ENCODE data around the gene CCR5.

Gene CCR5

DNA sequence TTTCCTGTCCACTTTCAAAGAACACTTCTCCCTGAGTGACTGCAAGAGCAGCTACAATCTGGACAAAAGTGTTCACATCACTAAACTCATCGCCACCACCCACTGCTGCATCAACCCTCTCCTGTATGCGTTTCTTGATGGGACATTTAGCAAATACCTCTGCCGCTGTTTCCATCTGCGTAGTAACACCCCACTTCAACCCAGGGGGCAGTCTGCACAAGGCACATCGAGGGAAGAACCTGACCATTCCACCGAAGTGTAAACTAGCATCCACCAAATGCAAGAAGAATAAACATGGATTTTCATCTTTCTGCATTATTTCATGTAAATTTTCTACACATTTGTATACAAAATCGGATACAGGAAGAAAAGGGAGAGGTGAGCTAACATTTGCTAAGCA is 38.1 kb downstream of the CCR5 start (continued):
- TF ChIP-seq ZC3H10 (CRISPR knock-in tag; IDR thresholded peaks at IDR 0.05) = no peak
- no peak for TF ChIP-seq ARNTL (CRISPR knock-in tag; IDR thresholded peaks at IDR 0.05; ENCODE audit: borderline replicate concordance, low read depth)
- TF ChIP-seq ZNF70 (CRISPR knock-in tag; IDR thresholded peaks at IDR 0.05) = no peak
- TF ChIP-seq, protein P1, sequence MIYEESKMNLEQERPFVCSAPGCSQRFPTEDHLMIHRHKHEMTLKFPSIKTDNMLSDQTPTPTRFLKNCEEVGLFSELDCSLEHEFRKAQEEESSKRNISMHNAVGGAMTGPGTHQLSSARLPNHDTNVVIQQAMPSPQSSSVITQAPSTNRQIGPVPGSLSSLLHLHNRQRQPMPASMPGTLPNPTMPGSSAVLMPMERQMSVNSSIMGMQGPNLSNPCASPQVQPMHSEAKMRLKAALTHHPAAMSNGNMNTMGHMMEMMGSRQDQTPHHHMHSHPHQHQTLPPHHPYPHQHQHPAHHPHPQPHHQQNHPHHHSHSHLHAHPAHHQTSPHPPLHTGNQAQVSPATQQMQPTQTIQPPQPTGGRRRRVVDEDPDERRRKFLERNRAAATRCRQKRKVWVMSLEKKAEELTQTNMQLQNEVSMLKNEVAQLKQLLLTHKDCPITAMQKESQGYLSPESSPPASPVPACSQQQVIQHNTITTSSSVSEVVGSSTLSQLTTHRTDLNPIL (CRISPR knock-in tag; IDR thresholded peaks at IDR 0.05; ENCODE audit: low read depth) = no peak
- TF ChIP-seq ZFP3 (CRISPR knock-in tag; IDR thresholded peaks at IDR 0.05) = no peak
- no peak for TF ChIP-seq RARB (CRISPR knock-in tag; IDR thresholded peaks at IDR 0.05)

DNA sequence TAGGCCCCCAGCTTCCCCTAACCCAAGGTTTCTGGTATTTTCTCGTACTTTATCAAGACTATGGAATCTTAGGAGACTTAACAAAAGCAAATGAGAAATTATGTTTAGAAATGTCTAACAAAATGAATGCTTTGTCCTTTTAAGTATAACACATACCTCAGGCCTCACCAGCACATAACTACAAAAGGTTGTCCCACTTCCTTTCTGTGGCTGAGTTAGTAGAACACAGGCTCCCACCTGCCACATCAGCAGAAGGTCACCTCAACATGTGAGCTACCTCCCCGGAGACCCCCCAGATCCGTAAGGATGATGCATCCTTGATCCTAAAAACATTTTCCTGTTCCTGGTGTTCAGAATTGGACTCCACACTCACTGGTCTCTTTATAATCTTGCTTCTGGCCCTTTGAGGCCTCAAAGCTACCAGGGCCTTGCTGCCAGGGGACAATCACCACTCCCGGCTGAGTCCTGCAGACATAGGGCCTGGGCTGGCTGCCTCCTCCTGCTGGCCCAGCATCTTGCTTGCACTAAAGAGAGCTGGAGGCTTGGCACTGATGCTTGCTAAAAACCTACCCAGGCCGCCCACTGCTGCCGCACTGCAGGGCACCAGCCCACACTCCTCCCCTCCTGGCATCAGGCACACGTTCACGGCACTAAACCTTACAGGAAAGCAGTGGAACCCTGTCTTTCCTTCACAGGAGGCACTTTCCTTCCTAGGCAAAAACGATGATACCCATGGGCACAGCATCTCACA is 39.2 kb downstream of the CCR5 start:
- TF ChIP-seq RARB (CRISPR knock-in tag; IDR thresholded peaks at IDR 0.05) (no peak), TSHZ2 (CRISPR knock-in tag; IDR thresholded peaks at IDR 0.05) (no peak)
- ATAC-seq = no peak

- ATAC-seq = no peak
- TF ChIP-seq ZFP30 (CRISPR knock-in tag; IDR thresholded peaks at IDR 0.05) (no peak), TCF4 (CRISPR knock-in tag; IDR thresholded peaks at IDR 0.05; ENCODE audit: borderline replicate concordance) (no peak), GLIS3 (CRISPR knock-in tag; IDR thresholded peaks at IDR 0.05) (no peak), ESRRG (CRISPR knock-in tag; IDR thresholded peaks at IDR 0.05) (no peak)
- TF ChIP-seq, protein P2, sequence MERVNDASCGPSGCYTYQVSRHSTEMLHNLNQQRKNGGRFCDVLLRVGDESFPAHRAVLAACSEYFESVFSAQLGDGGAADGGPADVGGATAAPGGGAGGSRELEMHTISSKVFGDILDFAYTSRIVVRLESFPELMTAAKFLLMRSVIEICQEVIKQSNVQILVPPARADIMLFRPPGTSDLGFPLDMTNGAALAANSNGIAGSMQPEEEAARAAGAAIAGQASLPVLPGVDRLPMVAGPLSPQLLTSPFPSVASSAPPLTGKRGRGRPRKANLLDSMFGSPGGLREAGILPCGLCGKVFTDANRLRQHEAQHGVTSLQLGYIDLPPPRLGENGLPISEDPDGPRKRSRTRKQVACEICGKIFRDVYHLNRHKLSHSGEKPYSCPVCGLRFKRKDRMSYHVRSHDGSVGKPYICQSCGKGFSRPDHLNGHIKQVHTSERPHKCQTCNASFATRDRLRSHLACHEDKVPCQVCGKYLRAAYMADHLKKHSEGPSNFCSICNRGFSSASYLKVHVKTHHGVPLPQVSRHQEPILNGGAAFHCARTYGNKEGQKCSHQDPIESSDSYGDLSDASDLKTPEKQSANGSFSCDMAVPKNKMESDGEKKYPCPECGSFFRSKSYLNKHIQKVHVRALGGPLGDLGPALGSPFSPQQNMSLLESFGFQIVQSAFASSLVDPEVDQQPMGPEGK (CRISPR knock-in tag; IDR thresholded peaks at IDR 0.05; ENCODE audit: borderline replicate concordance) = no peak
Measured at GRCh38 chr3:46410669-46411068, 39.9 kb downstream of the CCR5 start.

GRCh38 chr3:46411271-46411670 is 40.5 kb downstream of the CCR5 start:
- TF ChIP-seq ZC3H10 (CRISPR knock-in tag; IDR thresholded peaks at IDR 0.05) = no peak
- TF ChIP-seq ZFP3 (CRISPR knock-in tag; IDR thresholded peaks at IDR 0.05) = no peak
- TF ChIP-seq ZNF565 (CRISPR knock-in tag; conservative IDR thresholded peaks at IDR 0.05; ENCODE audit: low read depth) = no peak
- TF ChIP-seq, protein P1 (CRISPR knock-in tag; IDR thresholded peaks at IDR 0.05; ENCODE audit: low read depth) = no peak
- no peak for TF ChIP-seq ISL1 (CRISPR knock-in tag; IDR thresholded peaks at IDR 0.05)
- no peak for TF ChIP-seq SNAI2 (CRISPR knock-in tag; IDR thresholded peaks at IDR 0.05)
- no peak for TF ChIP-seq ZNF8 (CRISPR knock-in tag; IDR thresholded peaks at IDR 0.05)
- TF ChIP-seq RARB (CRISPR knock-in tag; IDR thresholded peaks at IDR 0.05) = no peak
- no peak for ATAC-seq

GRCh38 chr3:46412786-46413298 is 42.1 kb downstream of the CCR5 start:
- ATAC-seq = no peak
- TF ChIP-seq RARB (CRISPR knock-in tag; IDR thresholded peaks at IDR 0.05) (no peak), OSR1 (CRISPR knock-in tag; IDR thresholded peaks at IDR 0.05) (no peak), PPARA (CRISPR knock-in tag; IDR thresholded peaks at IDR 0.05; ENCODE audit: borderline replicate concordance) (no peak), BACH2 (CRISPR knock-in tag; IDR thresholded peaks at IDR 0.05; ENCODE audit: borderline replicate concordance) (no peak)
- TF ChIP-seq, protein P3, sequence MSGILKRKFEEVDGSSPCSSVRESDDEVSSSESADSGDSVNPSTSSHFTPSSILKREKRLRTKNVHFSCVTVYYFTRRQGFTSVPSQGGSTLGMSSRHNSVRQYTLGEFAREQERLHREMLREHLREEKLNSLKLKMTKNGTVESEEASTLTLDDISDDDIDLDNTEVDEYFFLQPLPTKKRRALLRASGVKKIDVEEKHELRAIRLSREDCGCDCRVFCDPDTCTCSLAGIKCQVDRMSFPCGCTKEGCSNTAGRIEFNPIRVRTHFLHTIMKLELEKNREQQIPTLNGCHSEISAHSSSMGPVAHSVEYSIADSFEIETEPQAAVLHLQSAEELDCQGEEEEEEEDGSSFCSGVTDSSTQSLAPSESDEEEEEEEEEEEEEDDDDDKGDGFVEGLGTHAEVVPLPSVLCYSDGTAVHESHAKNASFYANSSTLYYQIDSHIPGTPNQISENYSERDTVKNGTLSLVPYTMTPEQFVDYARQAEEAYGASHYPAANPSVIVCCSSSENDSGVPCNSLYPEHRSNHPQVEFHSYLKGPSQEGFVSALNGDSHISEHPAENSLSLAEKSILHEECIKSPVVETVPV (CRISPR knock-in tag; IDR thresholded peaks at IDR 0.05) = no peak
- TF ChIP-seq, protein P2 (CRISPR knock-in tag; IDR thresholded peaks at IDR 0.05; ENCODE audit: borderline replicate concordance) = no peak
- TF ChIP-seq, protein P1 (CRISPR knock-in tag; IDR thresholded peaks at IDR 0.05; ENCODE audit: low read depth) = no peak

Data from SK-N-SH treated with all-trans-retinoic acid at 6 μM for 48 hours (cell line).